CMK (cell line): ENCODE data around the gene SEC22C.

Experiments
- DNase-seq: peaks from one replicate; pipeline ENCODE4 v3.0.0-alpha.2; 2010; ENCODE audit warnings: low read depth

Gene SEC22C

DNA sequence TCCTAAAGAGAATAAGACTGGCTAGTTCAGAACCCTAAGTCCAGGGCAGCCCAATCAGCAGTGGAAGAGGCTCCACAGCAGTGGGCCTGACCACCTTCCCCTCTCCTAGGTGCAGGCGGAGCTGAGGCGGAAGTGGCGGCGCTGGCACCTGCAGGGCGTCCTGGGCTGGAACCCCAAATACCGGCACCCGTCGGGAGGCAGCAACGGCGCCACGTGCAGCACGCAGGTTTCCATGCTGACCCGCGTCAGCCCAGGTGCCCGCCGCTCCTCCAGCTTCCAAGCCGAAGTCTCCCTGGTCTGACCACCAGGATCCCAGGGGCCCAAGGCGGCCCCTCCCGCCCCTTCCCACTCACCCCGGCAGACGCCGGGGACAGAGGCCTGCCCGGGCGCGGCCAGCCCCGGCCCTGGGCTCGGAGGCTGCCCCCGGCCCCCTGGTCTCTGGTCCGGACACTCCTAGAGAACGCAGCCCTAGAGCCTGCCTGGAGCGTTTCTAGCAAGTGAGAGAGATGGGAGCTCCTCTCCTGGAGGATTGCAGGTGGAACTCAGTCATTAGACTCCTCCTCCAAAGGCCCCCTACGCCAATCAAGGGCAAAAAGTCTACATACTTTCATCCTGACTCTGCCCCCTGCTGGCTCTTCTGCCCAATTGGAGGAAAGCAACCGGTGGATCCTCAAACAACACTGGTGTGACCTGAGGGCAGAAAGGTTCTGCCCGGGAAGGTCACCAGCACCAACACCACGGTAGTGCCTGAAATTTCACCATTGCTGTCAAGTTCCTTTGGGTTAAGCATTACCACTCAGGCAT lies 45.6 kb downstream of the SEC22C start:
- DNase-seq = peak; percentile 31

DNA sequence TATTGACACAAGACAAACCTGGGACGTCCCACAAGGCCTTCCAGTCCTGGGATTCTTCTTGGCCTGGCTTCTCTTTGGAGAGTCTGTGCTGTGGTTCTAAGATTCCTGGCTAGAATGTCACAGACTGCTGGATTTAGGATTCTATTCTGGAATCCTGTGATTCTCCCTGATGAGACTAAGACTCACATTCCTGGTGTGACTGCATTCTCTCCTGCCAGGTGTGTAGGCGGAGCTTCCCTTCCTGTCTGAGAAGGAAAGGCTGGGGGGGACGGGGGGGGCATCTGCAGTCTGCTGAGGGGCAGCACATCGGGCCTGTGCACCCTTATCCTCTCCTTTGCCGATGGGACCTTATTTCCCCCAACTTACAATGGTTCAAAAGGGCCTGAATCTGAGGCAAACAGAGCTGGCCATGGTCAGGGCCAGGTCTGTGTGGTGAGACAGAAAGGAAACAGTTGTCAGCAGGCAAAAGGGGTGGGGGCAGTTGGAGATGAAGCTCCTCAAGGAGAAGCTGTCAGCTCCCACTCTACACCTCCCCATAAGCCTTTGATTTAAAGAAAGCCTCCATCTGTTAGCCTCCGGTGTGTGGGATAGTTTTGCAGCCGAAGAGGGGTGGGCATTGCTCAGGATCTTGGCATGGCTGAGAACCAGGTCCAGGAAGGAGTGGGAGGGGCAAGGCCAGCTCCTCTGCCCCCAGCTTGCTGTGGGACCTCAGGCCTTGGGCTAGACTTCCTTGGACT lies 48.4 kb downstream of the SEC22C start:
- DNase-seq = no peak

DNA sequence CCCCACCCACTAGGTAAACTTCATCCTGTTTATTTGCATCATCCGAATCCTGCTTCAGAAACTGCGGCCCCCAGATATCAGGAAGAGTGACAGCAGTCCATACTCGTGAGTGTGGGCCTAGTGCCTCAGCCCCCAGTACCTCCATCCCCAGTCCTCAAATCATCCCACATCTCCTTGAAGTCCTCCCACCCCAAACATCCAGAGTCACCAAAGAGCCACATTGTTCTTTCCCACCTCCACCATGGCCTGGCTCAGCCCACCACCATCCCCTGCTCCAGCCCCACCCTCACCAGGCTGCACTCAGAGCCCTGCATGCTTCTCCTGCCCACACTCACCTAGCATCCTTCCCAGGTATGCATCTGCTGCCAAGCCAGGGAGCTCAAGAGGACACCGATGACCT lies 49.5 kb downstream of the SEC22C start:
- DNase-seq = no peak

DNA sequence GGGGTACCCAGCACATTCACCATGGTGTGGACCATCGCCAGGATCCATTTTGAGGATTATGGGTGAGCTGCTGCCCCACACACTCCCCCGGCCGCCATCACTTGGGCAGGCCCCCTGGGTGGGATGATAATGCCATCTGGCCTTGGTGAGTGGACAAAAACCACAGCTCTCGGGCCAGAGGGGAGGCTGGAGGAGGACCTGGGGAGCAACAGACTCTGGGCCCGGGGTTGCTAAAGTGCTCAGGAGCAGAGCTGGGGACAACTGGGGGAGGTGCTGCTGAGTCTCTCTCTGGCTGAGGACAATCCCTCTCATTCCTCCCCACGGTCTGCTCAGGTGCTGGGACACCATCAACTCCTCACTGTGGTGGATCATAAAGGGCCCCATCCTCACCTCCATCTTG lies 50.3 kb downstream of the SEC22C start:
- no peak for DNase-seq

DNA sequence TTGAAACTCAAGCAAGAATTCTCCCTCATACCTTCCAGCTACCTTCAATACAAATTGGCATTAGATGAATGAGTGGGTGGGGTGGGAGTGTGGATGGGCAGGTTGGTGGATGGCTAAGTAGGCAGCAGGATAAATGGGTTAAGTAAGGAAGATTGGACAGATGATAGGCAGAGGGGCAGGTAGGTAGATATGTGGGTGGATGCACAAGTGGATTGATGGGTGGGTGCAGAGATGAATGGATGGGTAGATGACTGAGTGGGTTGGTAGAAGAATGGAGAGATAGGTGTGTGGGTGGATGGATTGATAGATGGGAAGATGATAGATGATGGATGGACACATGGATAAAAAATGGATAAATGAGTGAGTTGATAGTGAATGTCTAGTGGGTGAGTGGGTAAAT lies 51.7 kb downstream of the SEC22C start:
- DNase-seq = no peak

DNA sequence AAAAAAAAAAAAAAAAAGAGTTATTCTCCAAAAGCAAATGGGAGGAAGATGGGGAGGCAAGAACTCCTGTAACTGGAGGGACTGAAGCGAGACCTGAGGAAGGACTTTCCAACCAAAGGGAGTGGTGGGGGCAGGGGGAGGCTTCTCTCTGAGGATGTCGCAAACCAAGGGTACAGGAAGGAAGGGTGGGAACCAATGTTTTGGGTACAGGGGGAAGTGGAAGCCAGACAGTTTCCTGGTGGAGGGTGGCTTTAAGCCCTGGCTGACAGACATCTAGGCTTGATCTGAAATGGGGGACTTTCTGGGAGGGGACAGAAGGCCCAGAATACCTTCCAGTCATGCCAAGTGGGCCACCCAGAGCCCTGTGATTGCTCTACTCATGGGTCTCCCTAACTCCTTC lies 52.3 kb downstream of the SEC22C start:
- no peak for DNase-seq

DNA sequence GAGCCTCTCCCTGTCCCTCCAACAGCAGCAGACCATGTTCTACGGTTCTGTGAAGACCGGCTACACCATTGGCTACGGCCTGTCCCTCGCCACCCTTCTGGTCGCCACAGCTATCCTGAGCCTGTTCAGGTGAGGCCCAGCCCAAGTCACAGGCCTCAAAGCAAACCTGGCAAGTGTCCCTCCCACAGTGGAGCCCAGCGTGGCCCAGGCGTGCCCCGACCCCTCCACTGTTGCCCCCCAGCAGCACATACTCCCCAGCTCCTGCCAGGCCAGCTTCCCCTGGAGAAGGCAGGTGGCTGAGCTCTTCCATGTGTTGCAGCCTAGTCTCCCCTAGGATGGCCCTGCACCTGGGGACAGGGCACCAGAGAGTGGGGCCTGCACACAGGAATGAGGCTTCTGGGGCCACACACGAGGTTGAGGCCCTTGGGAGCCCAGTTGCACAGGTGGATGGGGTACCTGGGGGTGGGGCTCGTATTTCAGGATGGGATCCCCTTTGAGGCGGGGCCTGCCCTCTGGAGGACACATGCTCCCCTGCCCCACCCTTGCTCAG lies 54.3 kb downstream of the SEC22C start:
- no peak for DNase-seq

DNA sequence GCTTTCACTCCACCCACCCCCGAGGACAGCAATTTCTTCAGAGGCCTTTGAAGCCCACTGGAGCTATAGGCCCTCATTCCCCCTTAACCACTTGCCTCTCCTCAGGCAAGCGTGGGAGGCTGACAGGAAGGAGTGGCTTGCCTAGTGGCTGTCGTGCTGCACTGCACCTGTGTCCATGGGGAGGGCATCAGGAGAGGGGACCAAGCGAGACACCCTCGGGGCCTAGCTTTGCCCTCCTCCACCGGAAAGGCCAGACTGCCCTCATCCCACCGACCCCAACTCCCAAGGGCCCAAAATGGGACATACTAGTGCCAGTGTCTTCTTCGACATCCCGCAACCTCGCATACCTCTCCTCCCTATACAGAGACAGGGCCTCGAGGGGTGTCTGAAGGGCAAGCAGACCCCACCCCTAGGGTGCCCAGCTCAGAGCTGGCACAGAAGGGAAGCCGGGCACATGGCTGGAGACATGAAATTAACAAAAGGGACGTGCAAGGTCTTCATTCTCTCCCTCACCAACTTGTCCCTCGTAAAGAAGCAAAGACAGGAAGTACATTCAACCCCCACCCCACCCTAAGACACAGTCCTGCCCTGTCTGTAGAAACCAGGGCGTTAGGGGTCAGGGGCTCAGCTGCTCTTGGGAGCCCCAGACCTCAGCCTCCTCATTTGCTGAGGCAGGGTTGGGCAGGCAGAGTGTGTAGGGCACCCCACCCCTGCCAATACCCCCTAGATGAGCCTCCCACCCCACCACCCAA lies 55.0 kb downstream of the SEC22C start:
- no peak for DNase-seq

DNA sequence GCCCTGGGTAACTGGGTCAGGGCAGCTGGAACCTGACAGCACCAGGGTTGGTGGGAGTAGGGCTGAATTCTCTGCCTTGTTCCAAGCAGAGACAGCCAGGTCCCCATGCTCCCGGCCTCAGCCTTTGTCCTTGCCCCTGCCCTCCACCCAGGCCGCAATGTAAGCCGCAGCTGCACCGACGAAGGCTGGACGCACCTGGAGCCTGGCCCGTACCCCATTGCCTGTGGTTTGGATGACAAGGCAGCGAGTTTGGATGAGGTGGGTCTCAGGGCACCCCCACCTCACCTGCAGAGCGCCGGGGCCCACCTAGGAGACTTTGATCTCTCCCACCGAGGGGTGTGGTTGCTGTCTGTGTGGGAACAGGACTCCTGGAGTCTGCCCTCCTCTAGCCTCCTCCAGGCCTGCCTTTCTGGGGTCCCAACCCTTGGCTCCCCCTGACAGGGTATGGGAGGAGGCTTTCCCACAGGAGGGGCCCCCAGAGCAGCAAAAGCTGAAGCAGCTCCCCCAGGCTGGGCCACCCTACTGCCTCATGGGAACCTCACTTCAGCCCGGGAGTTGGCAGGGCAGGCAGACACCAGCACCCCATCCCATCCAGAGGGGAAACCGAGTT lies 55.9 kb downstream of the SEC22C start:
- DNase-seq = no peak

DNA sequence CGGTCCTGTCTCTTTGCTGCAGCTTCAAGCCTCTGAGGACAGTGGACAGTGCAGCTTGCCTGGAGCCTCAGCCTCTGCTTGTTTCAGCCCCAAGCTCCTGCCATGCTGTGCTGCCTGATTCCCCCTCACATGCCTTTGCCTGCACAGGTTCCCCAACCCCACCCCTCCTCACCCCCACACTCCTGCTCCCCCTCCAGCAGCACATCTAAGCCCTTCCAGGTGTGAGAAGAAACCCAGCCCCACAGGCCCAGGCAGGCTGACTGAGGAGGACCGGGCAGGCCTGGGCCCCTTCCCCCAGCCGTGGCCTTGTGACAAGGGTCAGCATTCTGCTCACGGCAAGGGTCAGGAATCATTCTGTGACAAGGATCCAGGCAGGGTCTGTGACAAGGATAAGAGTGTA lies 56.6 kb downstream of the SEC22C start:
- DNase-seq = no peak

DNA sequence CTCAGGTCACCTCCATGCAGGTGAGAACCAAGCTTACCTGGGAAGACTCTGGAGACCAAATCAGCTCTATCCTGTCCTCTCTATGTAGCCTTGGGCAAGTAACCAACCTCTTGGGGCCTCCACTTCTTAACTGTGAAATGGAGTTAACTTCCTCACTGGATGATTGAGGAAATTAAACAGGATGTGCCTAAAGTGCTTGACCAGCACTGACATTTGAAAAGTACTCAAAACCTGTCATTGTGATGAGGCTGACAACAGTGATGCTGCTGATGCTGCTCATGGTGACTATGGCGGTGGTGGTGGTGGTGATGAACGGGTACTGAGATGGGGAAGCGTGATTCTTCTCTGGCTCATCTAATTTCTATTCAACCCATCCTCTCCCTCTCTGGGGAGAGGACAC lies 57.0 kb downstream of the SEC22C start:
- DNase-seq = no peak

DNA sequence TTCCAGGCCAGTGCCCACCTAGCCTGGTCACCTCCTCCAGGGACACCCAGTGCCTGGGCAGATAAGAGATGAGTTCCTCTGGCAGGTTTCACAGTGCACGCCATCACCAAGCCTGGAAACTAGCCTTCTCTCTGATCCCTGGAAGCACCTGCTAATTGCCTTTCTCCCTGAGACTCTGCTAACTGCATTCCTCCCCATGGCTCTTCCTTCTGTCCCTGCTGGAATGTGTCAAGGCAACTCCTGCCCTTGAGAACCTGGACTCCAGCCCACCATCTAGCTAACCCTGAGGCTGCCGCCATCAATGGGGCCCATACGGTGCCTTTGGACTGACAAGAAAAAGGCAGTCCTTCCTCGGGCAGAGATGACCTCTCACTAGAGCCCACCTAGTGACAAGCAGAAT lies 60.9 kb downstream of the SEC22C start:
- DNase-seq = no peak

DNA sequence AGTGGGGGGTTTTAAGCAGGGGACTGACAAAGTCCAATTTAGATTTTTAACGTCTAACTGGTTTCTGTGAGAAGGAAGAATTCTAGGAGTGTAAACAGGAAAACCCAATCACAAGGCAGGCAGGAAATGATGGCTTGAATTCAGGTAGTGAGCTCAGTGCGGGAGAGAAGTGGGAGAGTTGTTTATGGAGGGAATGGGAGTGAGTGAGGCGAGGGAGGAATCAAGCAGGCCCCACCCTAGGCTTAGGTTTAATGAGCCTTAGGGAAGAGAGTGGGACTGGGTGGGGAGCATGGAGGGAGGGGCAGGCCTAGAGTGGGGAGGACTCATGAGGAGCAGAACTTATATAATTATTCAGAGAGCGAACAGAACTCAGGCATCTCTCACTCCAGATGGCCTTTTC lies 61.4 kb downstream of the SEC22C start:
- no peak for DNase-seq

DNA sequence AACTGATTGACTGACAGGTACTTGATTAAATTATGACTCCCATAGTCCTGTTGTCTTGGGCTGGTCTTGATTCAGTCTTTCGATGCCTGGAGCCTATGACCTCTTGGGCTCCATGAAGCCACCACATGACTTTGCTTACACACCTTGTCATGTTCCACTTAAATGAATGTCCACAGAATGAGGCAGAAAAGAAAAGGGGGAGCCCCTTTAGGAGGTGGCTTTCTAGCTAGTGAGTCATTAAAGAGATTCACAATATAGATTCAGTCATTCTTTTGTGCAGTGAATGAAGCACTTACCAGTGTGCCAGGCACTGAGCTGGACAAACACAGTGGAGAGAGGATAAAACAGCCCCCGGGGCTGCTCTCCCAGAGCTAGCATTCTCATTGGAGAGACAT lies 62.2 kb downstream of the SEC22C start:
- DNase-seq = no peak

DNA sequence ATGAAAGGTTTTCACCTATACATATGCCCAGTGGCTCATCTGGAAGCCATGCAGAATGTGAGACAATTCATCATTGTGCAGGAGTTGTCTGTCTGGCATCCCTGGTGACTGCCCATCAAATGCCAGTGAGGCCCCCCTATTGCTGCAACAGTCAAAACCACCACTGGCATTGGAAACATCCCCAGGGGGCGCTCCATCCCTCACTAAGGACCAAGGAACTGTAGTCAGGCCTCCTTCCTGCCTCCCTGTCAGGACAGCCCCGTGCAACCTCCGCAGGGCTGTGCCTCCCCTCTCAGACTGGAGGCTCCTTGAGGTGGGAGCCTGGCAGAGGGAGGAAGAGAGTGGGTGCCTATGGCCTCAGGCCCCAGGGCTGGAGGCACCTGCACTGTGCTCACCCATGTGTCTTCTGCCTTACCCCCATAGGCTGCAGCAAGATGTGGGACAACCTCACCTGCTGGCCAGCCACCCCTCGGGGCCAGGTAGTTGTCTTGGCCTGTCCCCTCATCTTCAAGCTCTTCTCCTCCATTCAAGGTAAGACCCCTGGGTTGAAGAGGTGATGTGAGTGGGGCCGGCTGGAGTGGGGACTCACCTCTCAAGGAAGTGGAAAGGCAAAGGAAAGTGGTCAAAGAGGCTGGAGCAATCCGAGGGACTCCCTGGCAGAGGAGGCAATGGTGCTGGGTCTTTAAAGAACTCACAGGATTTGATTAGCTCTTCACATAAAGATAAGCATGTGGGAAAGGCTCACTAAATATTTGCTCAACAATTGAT lies 62.8 kb downstream of the SEC22C start:
- DNase-seq = no peak

DNA sequence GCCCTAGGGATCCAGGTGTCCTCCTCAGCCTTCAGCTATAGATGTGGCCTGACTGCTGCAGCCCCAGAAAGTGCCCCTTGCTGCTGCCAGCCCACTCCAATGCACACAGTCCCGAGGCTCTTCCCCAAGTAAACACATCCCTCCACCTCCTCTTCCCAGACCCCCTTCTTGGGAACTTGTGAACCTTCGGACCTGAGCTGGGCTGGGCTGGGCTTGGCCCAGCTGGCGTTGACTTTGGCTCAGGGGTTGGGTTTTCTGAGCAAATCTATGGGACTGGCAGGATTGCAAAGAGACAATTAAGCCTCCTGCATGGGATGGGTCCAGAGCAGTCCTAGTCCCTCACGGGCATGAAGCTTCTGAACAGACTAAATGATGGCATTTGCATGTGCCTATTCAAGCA lies 64.7 kb downstream of the SEC22C start:
- DNase-seq = no peak

DNA sequence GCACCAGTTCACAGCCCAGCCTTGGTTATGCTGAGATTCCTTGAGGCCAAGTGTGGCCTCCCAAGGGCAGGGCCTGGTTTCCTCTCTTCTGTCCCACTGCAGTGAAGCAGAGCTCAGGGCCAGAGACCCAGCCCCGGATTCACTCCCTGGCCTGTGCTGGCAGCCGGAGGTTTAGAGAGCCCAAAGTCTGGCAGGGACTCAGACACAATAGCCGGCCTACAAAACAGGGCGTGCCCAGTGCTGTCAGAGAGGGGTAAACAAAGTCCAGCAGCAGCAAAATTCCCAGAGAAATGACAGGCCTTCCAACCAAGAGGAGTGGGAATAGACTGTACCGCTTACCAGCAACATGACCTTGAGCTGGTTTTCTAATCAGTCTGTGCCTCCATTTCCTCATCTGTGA lies 65.3 kb downstream of the SEC22C start:
- no peak for DNase-seq

DNA sequence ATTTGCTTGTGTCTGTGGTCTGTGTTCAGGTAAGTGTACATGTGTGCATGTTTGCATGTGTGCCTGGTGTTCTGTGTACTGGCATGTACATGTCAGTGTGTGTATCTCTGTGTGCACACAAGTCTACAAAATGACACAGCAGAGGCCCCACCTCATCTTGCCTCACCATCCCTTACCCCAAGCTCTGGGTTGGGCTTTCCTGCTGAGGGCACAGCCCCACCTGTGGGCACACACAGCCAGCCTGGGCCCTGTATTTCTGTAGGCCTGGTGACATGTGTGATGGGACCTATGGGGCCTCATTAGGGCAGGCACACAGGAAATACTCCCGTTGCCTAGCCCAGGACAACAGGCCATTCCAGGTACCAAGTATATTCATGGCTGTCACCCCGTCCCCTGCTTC lies 65.8 kb downstream of the SEC22C start:
- no peak for DNase-seq

DNA sequence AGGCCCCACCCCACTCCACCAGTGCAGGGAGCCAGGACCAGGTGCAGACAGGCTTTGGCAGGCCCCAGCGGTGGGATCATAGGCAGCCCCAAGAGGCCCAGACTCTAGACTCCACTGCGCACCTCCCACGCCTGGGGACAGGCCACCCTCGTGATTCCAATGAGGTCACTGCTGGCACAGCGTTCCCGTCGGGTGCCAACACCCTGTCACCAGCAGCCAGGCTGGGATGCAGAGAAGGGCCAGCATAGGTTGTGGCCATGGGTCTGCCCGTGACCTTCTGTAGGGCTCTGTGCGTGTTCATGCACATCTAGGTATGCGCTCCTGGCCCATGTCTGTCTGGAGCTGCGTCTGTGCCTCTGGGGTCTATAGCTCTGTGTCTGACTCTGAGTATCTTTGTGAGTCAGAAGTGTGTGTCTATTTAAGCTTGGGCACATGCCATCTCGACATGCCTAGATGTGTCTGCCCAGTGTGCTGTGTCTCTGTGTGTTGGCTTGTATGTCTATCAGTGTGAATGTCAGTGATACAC lies 66.3 kb downstream of the SEC22C start:
- no peak for DNase-seq

DNA sequence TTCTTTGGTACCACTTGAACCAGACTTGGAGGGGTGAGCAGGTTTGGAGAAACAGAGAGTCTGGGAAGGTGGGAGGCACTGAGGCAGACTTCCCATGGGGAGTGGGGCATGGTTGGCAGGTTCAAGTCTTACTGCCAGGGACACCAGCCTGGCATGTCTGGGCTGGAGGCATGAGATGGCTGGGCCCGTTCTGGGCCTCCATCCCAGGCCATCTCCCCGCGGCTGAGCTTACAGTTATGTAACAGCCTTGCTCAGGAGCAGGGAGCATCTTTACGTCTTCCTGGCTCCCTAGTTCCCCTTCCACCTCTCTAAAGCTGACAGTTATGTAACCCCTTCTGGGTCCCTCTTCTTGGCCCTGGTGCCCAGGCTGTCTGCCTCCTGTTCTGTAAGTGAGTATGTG lies 66.9 kb downstream of the SEC22C start:
- DNase-seq = no peak

DNA sequence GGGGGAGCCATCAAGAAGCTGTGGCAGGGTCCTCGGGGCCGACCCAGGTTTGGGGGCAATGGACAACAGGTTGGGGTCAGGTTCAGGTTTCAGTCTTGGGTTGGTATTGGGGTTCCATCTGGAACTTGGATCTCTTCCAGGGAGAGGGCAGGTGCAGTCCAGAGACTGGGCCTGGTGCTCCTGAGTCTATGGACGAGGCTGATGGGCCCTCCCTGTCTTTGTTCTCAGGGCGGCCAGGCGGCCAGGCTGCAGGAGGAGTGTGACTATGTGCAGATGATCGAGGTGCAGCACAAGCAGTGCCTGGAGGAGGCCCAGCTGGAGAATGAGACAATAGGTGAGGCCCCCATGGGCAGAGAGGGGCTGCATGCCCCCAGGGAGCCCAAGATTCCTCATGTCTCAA lies 68.2 kb downstream of the SEC22C start:
- DNase-seq = no peak
